ENCODE data around the gene MSRB2.

The MSRB2 gene

GRCh38 chr10:23114228-23114850 is 19.0 kb downstream of the MSRB2 start:
- DNase-seq, result no peak

GRCh38 chr10:23116486-23117205 is 21.3 kb downstream of the MSRB2 start:
- DNase-seq, result no peak

GRCh38 chr10:23120001-23120934 is 24.9 kb downstream of the MSRB2 start:
- DNase-seq, result no peak

- no peak for DNase-seq
Measured at GRCh38 chr10:23121135-23121534, 25.8 kb downstream of the MSRB2 start.

- DNase-seq, result no peak
Measured at GRCh38 chr10:23136462-23136861, 41.1 kb downstream of the MSRB2 start.

GRCh38 chr10:23139677-23140076 is 44.3 kb downstream of the MSRB2 start:
- no peak for DNase-seq

GRCh38 chr10:23141995-23142394 is 46.6 kb downstream of the MSRB2 start:
- no peak for DNase-seq

GRCh38 chr10:23146258-23146657 is 50.9 kb downstream of the MSRB2 start:
- no peak for DNase-seq

GRCh38 chr10:23147035-23147434 is 51.7 kb downstream of the MSRB2 start:
- DNase-seq, result no peak

GRCh38 chr10:23148214-23148613 is 52.8 kb downstream of the MSRB2 start:
- no peak for DNase-seq

GRCh38 chr10:23150091-23150490 is 54.7 kb downstream of the MSRB2 start:
- DNase-seq, result no peak

GRCh38 chr10:23150610-23151009 is 55.2 kb downstream of the MSRB2 start:
- no peak for DNase-seq

GRCh38 chr10:23151071-23151470 is 55.7 kb downstream of the MSRB2 start:
- DNase-seq, result no peak

GRCh38 chr10:23155169-23155568 is 59.8 kb downstream of the MSRB2 start:
- no peak for DNase-seq

GRCh38 chr10:23156447-23157150 is 61.2 kb downstream of the MSRB2 start:
- no peak for DNase-seq

- DNase-seq, result no peak
Measured at GRCh38 chr10:23157239-23157681, 61.9 kb downstream of the MSRB2 start.

- peak; percentile 29 for DNase-seq
Measured at GRCh38 chr10:23157691-23158369, 62.5 kb downstream of the MSRB2 start.

- DNase-seq, result peak; percentile 75
Measured at GRCh38 chr10:23158370-23158769, 63.0 kb downstream of the MSRB2 start.

- DNase-seq, result no peak
Measured at GRCh38 chr10:23171232-23171876, 76.0 kb downstream of the MSRB2 start.
